Thoracic aorta (tissue), 2 donors: ENCODE data around the gene PODNL1. TPM values are rescaled to one million over a fixed set of nuclear protein-coding genes. Genes with fewer than 3 reads are reported as not detected.
"Not testable (repeated sequence)": the region's sequence is repeated elsewhere in the genome, so short reads cannot be mapped to it uniquely, and the experiment has no call there.

Experiments
- ATAC-seq: fragments of 150-250 bp; one replicate; pipeline ENCODE4 v1.8.0; 2017; ENCODE audit warnings: low read depth; ENCODE audit not compliant: insufficient number of reproducible peaks, low FRiP score
- DNase-seq: peaks from one replicate; pipeline ENCODE4 v3.0.0-alpha.2; 2020; ENCODE audit warnings: low spot score
- H3K27ac ChIP-seq, 2 donors: fragments of 200-600 bp; sonication (generic); 1 replicate in 1 of 2; 2 replicates in 1 of 2; pipeline ENCODE4 v1.5.1; 2016; ENCODE audit warnings: mild to moderate bottlenecking in 2 of 2, moderate library complexity in 2 of 2
- H3K27me3 ChIP-seq: fragments of 200-600 bp; sonication (generic); replicated peaks from 2 replicates; pipeline ENCODE4 v1.6.0; 2016; ENCODE audit warnings: mild to moderate bottlenecking; ENCODE audit not compliant: insufficient read depth
- H3K36me3 ChIP-seq: fragments of 200-600 bp; sonication (generic); one replicate; pipeline ENCODE4 v1.5.1; 2016
- H3K4me1 ChIP-seq, 2 donors: fragments of 200-600 bp; sonication (generic); 1 replicate in 1 of 2; 2 replicates in 1 of 2; pipeline versions ENCODE4 v1.5.1 to v1.6.0; 2016; ENCODE audit warnings: low read depth in 2 of 2, mild to moderate bottlenecking in 1 of 2; ENCODE audit not compliant: control insufficient read depth in 1 of 2
- H3K4me3 ChIP-seq: fragments of 200-600 bp; sonication (generic); 2 replicates; pipeline ENCODE4 v1.5.1; 2016; ENCODE audit warnings: mild to moderate bottlenecking
- H3K9me3 ChIP-seq: fragments of 200-600 bp; sonication (generic); 2 replicates; pipeline ENCODE4 v1.5.1; 2016
- total RNA-seq, 2 donors: library from RNA; depleted of rRNA; stranded (reverse); fragments of >200 nt; gene quantifications; one replicate each; pipeline versions ENCODE4 v1.1.0 to v1.2.3, GENCODE V29; 2016
- TF ChIP-seq, protein P1 (sequence below): fragments of 200-600 bp; sonication (generic); IDR thresholded peaks from one replicate; pipeline ENCODE4 v1.5.1; 2019; ENCODE audit warnings: antibody characterized with exemption

Gene PODNL1
- total RNA-seq, 2 donors from 2014 or later, result 3.5 to 9.9 TPM

DNA sequence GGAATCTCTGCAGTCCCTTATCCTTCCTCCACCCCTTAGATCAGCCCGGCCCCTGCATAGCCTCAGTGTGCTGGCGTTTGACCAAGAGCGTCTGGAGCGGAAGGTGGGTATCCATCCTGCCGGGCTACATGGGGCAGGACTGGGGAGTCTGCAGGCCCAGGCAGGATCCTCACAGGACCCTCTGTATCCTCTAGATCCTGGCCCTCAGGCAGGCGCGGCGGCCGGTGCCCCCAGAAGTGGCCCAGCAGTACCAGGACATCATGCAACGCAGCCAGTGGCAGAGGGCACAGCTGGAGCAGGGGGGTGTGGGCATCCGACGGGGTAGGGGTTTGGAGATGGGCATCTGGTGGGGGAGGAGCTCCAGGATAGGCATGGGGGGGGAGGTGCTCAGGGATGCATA lies 8.9 kb downstream of the PODNL1 start:
- H3K27ac ChIP-seq, result no peak overlapping the region
- no peaks in the 10 kb centered on the region for H3K9me3 ChIP-seq
- DNase-seq (no peak), ATAC-seq (no peak)
- H3K27me3 ChIP-seq, result no peaks in the 10 kb centered on the region
- H3K36me3 ChIP-seq, result peaks cover 9% of the 10 kb centered on the region
- no peaks in the 10 kb centered on the region for H3K4me1 ChIP-seq
- TF ChIP-seq, protein P1, sequence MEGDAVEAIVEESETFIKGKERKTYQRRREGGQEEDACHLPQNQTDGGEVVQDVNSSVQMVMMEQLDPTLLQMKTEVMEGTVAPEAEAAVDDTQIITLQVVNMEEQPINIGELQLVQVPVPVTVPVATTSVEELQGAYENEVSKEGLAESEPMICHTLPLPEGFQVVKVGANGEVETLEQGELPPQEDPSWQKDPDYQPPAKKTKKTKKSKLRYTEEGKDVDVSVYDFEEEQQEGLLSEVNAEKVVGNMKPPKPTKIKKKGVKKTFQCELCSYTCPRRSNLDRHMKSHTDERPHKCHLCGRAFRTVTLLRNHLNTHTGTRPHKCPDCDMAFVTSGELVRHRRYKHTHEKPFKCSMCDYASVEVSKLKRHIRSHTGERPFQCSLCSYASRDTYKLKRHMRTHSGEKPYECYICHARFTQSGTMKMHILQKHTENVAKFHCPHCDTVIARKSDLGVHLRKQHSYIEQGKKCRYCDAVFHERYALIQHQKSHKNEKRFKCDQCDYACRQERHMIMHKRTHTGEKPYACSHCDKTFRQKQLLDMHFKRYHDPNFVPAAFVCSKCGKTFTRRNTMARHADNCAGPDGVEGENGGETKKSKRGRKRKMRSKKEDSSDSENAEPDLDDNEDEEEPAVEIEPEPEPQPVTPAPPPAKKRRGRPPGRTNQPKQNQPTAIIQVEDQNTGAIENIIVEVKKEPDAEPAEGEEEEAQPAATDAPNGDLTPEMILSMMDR, result no peak
- no peak overlapping the region for H3K4me3 ChIP-seq

DNA sequence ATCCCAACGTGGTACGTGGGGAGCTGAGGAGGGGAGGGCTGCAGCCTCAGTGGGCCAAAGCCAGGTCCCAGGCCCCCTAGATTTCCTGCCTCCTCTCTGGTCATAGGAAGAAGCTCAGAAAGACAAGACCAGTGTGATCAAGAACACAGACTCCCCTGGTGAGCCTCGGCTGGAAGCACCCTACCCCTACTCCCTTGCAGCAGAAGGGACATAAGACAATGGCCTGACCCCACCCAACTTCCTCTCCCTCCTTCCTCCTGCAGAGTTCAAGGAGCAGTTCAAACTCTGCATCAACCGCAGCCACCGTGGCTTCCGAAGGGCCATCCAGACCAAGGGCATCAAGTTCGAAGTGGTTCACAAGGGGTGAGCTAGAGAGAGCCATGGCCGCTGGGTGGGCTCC lies 11.5 kb downstream of the PODNL1 start:
- Histone ChIP-seq H3K4me3 (no peak overlapping the region), H3K9me3 (no peaks in the 10 kb centered on the region), H3K36me3 (peaks cover 32% of the 10 kb centered on the region), H3K27ac (no peak overlapping the region), H3K27me3 (no peaks in the 10 kb centered on the region), H3K4me1 (no peaks in the 10 kb centered on the region)
- TF ChIP-seq, protein P1, result no peak
- ATAC-seq (no peak), DNase-seq (no peak)

- H3K4me3 ChIP-seq, result no peak overlapping the region
- H3K36me3 ChIP-seq, result peaks cover 34% of the 10 kb centered on the region
- H3K27me3 ChIP-seq, result no peaks in the 10 kb centered on the region
- TF ChIP-seq, protein P1, result no peak
- no peak overlapping the region for H3K27ac ChIP-seq
- H3K4me1 ChIP-seq, result no peaks in the 10 kb centered on the region
- DNase-seq (no peak), ATAC-seq (no peak)
- no peaks in the 10 kb centered on the region for H3K9me3 ChIP-seq
Measured at GRCh38 chr19:13926010-13926409, 12.2 kb downstream of the PODNL1 start.

GRCh38 chr19:13923194-13923987 lies 14.8 kb downstream of the PODNL1 start:
- TF ChIP-seq, protein P1, result no peak
- H3K4me3 ChIP-seq, result no peak overlapping the region
- no peaks in the 10 kb centered on the region for H3K4me1 ChIP-seq
- no peak overlapping the region for H3K27ac ChIP-seq
- H3K27me3 ChIP-seq, result no peaks in the 10 kb centered on the region
- no peaks in the 10 kb centered on the region for H3K9me3 ChIP-seq
- H3K36me3 ChIP-seq, result peaks cover 46% of the 10 kb centered on the region
- ATAC-seq (no peak), DNase-seq (no peak)

DNA sequence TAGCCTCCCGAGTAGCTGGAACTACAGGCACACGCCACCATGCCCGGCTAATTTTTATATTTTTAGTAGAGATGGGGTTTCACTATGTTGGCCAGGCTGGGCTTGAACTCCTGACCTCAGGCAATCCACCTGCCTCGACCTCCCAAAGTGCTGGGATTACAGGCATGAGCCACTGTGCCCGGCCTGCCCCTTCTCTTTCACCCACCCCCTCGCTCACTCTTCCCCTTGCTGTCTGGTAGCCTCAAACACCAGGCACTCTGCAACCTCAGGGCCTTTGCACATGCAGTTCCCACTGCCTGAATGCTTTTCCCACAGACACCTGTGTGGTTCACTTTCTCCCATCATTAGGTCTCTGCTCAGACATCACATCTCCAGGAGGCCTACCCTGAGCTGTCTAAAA lies 16.1 kb downstream of the PODNL1 start:
- H3K4me1 ChIP-seq, H3K4me3 ChIP-seq, H3K27ac ChIP-seq, DNase-seq, H3K27me3 ChIP-seq, ATAC-seq, H3K9me3 ChIP-seq: not testable (repeated sequence)
- H3K36me3 ChIP-seq, result peaks cover 50% of the 10 kb centered on the region
